K562 (cell line): ENCODE measurements around the gene GUK1. TPM values are rescaled to one million over a fixed set of nuclear protein-coding genes. Genes with fewer than 3 reads are reported as not detected.

Experiments used
- ERF ChIP-seq: fragments of 450-650 bp; formaldehyde crosslinking; IDR thresholded peaks from 2 replicates; pipeline ENCODE4 v1.4.0; 2020; ENCODE audit warnings: mild to moderate bottlenecking, mixed read lengths
- HDAC6 ChIP-seq: IDR thresholded peaks from 2 replicates; pipeline ENCODE4 v1.6.1; 2012; ENCODE audit warnings: low read depth, mild to moderate bottlenecking, control low read depth, inconsistent platforms, low read length, moderate library complexity
- ID3 ChIP-seq, 2 experiments: fragments of 250-450 bp in 1 of 2; fragments of 450-650 bp in 1 of 2; sonication (Bioruptor Pico) in 1 of 2; IDR thresholded peaks; 2 replicates each; pipeline versions ENCODE4 v1.6.1 to v1.8.0; 2016 to 2021; ENCODE audit warnings: mild to moderate bottlenecking in 2 of 2, moderate library complexity in 2 of 2, missing compliant biosample characterization in 1 of 2, missing genetic modification characterization in 1 of 2
- KAT2B ChIP-seq: IDR thresholded peaks from one replicate; pipeline ENCODE4 v1.6.1; 2012; ENCODE audit warnings: low read depth, mild to moderate bottlenecking, control low read depth, inconsistent platforms, low read length, moderate library complexity
- MXI1 ChIP-seq: IDR thresholded peaks from 2 replicates; pipeline ENCODE4 v1.6.1; 2011; ENCODE audit warnings: low read depth, mild to moderate bottlenecking, improper control_type of control experiment, low read length
- NELFE ChIP-seq: IDR thresholded peaks from 2 replicates; pipeline ENCODE4 v1.6.1; 2011; ENCODE audit warnings: mild to moderate bottlenecking; ENCODE audit not compliant: insufficient read depth, insufficient read length
- NR2F6 ChIP-seq: fragments of 450-650 bp; formaldehyde crosslinking; IDR thresholded peaks from 2 replicates; pipeline ENCODE4 v1.4.0; 2020; ENCODE audit warnings: mild to moderate bottlenecking
- PYGO2 ChIP-seq: fragments of 450-650 bp; IDR thresholded peaks from 2 replicates; pipeline ENCODE4 v1.6.1; 2016; ENCODE audit warnings: mild to moderate bottlenecking, missing genetic modification characterization, moderate library complexity, missing compliant biosample characterization
- RBBP5 ChIP-seq: fragments of 200-600 bp; sonication (generic); IDR thresholded peaks from 2 replicates; pipeline ENCODE4 v1.6.1; 2012; ENCODE audit warnings: borderline replicate concordance, mild to moderate bottlenecking, low read length, control low read depth, inconsistent platforms; ENCODE audit not compliant: insufficient read depth, poor library complexity, severe bottlenecking
- RREB1 ChIP-seq: fragments of 250-450 bp; sonication (Bioruptor Pico); IDR thresholded peaks from 2 replicates; pipeline ENCODE4 v1.4.0; 2020
- SP1 ChIP-seq: sonication (generic); formaldehyde crosslinking; IDR thresholded peaks from 2 replicates; pipeline ENCODE4 v1.8.1; 2022; ENCODE audit warnings: mild to moderate bottlenecking, missing genetic modification reagents
- ZNF184 ChIP-seq: sonication (generic); formaldehyde crosslinking; IDR thresholded peaks from 2 replicates; pipeline ENCODE4 v1.5.0; 2020; ENCODE audit warnings: missing genetic modification reagents
- ZNF277 ChIP-seq: fragments of 250-450 bp; sonication (Bioruptor Pico); IDR thresholded peaks from 2 replicates; pipeline ENCODE4 v1.8.0; 2022; ENCODE audit warnings: inconsistent platforms, mild to moderate bottlenecking, moderate library complexity, borderline replicate concordance
- ZNF280A ChIP-seq: fragments of 450-650 bp; IDR thresholded peaks from 2 replicates; pipeline ENCODE4 v1.6.1; 2018; ENCODE audit warnings: mild to moderate bottlenecking, low read depth; ENCODE audit not compliant: partially characterized antibody
- ZNF311 ChIP-seq: fragments of 250-450 bp; sonication (Bioruptor Pico); IDR thresholded peaks from 2 replicates; pipeline ENCODE4 v1.4.0; 2020; ENCODE audit warnings: mild to moderate bottlenecking, moderate library complexity
- ZNF75A ChIP-seq: fragments of 450-650 bp; formaldehyde crosslinking; IDR thresholded peaks from 2 replicates; pipeline ENCODE4 v1.4.0; 2020; ENCODE audit warnings: mild to moderate bottlenecking
- ZNF76 ChIP-seq: fragments of 250-450 bp; sonication (Bioruptor Pico); IDR thresholded peaks from 2 replicates; pipeline ENCODE4 v1.4.0; 2020; ENCODE audit warnings: mild to moderate bottlenecking, moderate library complexity, borderline replicate concordance
- ZNF778 ChIP-seq: fragments of 450-650 bp; formaldehyde crosslinking; IDR thresholded peaks from 2 replicates; pipeline ENCODE4 v1.4.0; 2020; ENCODE audit warnings: mild to moderate bottlenecking, moderate library complexity
- polyA plus RNA-seq, 8 experiments: library from polyadenylated mRNA; depleted of rRNA in 4 of 8; stranded (reverse) in 5 of 8; unstranded in 3 of 8; fragments of >200 nt; fragmentation: Nextera tagmentation in 2 of 8; fragmentation: Illumina TruSeq in 1 of 8; extraction: Ambion mirVana in 2 of 8; extraction: Trizol in 1 of 8; gene quantifications; 2 replicates each; pipeline versions ENCODE4 v1.2.1 to v1.2.3, GENCODE V29; 2011 to 2014; ENCODE audit warnings: inconsistent platforms in 1 of 8, missing spikeins in 1 of 8
- total RNA-seq, 7 experiments: library from RNA; depleted of rRNA in 6 of 7; stranded (reverse); fragments of >200 nt in 6 of 7; fragmentation: Illumina TruSeq in 2 of 7; extraction: Trizol in 2 of 7; gene quantifications; 2 replicates each; pipeline versions ENCODE4 v1.2.1 to v1.2.3, GENCODE V29; 2011 to 2021; ENCODE audit warnings: low replicate concordance in 1 of 7

GUK1 gene
- total and polyA plus RNA-seq, 9 of the 15 experiments (the other 6 are each of a cell fraction or from before 2014, with no cell fraction given), result 7.0 to 331 (median 132) TPM

GRCh38 chr1:228109073-228109961, 30.8 kb upstream of the GUK1 start, which contains the start of gene MRPL55 (continued):
- TF ChIP-seq ID3 (CRISPR knock-in tag; IDR thresholded peaks at IDR 0.05) (no peak), ID3 (tag; IDR thresholded peaks at IDR 0.05) (no peak), ZNF277 (CRISPR knock-in tag) (no peak), ERF (CRISPR knock-in tag) (no peak), ZNF184 (no peak), RREB1 (CRISPR knock-in tag) (no peak), ZNF280A (no peak), ZNF75A (CRISPR knock-in tag) (no peak), PYGO2 (tag) (no peak), RBBP5 (peak; percentile 90), MXI1 (peak; percentile 73; the same call in 1 of the 2 replicates), ZNF778 (CRISPR knock-in tag) (no peak), ZNF311 (CRISPR knock-in tag) (no peak), ZNF76 (CRISPR knock-in tag) (no peak; the same call in 1 of the 2 replicates), KAT2B (no peak), NELFE (no peak), SP1 (CRISPR knock-in tag) (peak; percentile 100), NR2F6 (no peak), HDAC6 (no peak)
